GM12878 (cell line): ENCODE results near the gene MBNL1. TPM values are rescaled to one million over a fixed set of nuclear protein-coding genes. Genes with fewer than 3 reads are reported as not detected.

Experiments used
- ATF7 ChIP-seq: fragments of 450-650 bp; IDR thresholded peaks from 2 replicates; pipeline ENCODE4 v1.6.1; 2016; ENCODE audit warnings: low read depth, mild to moderate bottlenecking
- BHLHE40 ChIP-seq, 2 experiments: fragments of 450-650 bp in 1 of 2; IDR thresholded peaks; 2 replicates each; pipeline ENCODE4 v1.6.1; 2011 to 2017; ENCODE audit warnings: low read depth in 2 of 2, borderline replicate concordance in 1 of 2, improper control_type of control experiment in 1 of 2, low read length in 1 of 2, mild to moderate bottlenecking in 1 of 2
- CREB1 ChIP-seq: IDR thresholded peaks from 2 replicates; pipeline ENCODE4 v1.6.1; 2012; ENCODE audit warnings: low read depth, mild to moderate bottlenecking, inconsistent platforms
- CTCF ChIP-seq, 3 experiments: IDR thresholded peaks in 2 of 3; conservative IDR thresholded peaks in 1 of 3; 2 replicates each; pipeline ENCODE4 v1.5.1; 2011; ENCODE audit warnings: low read depth in 3 of 3, low read length in 3 of 3, mild to moderate bottlenecking in 3 of 3, control low read depth in 2 of 3, moderate library complexity in 2 of 3, inconsistent platforms in 1 of 3, mixed read lengths in 1 of 3; ENCODE audit not compliant: control insufficient read depth in 2 of 3, insufficient read depth in 1 of 3; ENCODE audit errors: extremely low read depth in 1 of 3
- YY1 ChIP-seq: IDR thresholded peaks from 2 replicates; pipeline ENCODE4 v1.6.1; 2011; ENCODE audit warnings: low read depth, mild to moderate bottlenecking, low read length
- polyA plus RNA-seq, 11 experiments: library from polyadenylated mRNA; depleted of rRNA in 4 of 11; unstranded in 6 of 11; stranded (reverse) in 5 of 11; fragments of >200 nt; fragmentation: Nextera tagmentation in 4 of 11; fragmentation: Illumina TruSeq in 1 of 11; extraction: Ambion mirVana in 4 of 11; extraction: Trizol in 1 of 11; gene quantifications; 1 replicate in 1 of 11; 2 replicates in 10 of 11; pipeline versions ENCODE4 v1.2.1 to v1.2.3, GENCODE V29; 2011 to 2016; ENCODE audit warnings: inconsistent platforms in 2 of 11, missing spikeins in 2 of 11, low read depth in 1 of 11
- total RNA-seq, 4 experiments: library from RNA; depleted of rRNA in 3 of 4; stranded (reverse); fragments of >200 nt in 3 of 4; fragmentation: Illumina TruSeq in 1 of 4; extraction: Trizol in 1 of 4; gene quantifications; 2 replicates each; pipeline versions ENCODE4 v1.2.1 to v1.2.3, GENCODE V29; 2013 to 2021
- TF ChIP-seq, protein P1 (sequence below): fragments of 450-650 bp; IDR thresholded peaks from 2 replicates; pipeline ENCODE4 v1.6.1; 2017; ENCODE audit warnings: mild to moderate bottlenecking, low read depth, inconsistent platforms; ENCODE audit not compliant: poor library complexity, severe bottlenecking

Gene MBNL1
- total and polyA plus RNA-seq, 10 of the 15 experiments (the other 5 are each of a cell fraction or from before 2014, with no cell fraction given), result 59.6 to 337 (median 143) TPM

- TF ChIP-seq CTCF (IDR thresholded peaks at IDR 0.05 in 2 of 3, conservative IDR thresholded peaks at IDR 0.05 in 1 of 3; ENCODE audit: control insufficient read depth in 2 of 3, extremely low read depth in 1 of 3, insufficient read depth in 1 of 3, low read depth in 3 of 3, low read length in 3 of 3) (peak; percentile 61 to 65 (median 65)), CREB1 (0 out of 2 replicates have a peak, but pooled peaks have one; percentile 68), ATF7 (0 out of 2 replicates have a peak, but pooled peaks have one; percentile 26), YY1 (no peak), BHLHE40 (IDR thresholded peaks at IDR 0.05; ENCODE audit: borderline replicate concordance in 1 of 2, low read depth in 2 of 2, low read length in 1 of 2) (peak; percentile 56 to 83; a peak in 2 of 4 replicates)
- TF ChIP-seq, protein P1, sequence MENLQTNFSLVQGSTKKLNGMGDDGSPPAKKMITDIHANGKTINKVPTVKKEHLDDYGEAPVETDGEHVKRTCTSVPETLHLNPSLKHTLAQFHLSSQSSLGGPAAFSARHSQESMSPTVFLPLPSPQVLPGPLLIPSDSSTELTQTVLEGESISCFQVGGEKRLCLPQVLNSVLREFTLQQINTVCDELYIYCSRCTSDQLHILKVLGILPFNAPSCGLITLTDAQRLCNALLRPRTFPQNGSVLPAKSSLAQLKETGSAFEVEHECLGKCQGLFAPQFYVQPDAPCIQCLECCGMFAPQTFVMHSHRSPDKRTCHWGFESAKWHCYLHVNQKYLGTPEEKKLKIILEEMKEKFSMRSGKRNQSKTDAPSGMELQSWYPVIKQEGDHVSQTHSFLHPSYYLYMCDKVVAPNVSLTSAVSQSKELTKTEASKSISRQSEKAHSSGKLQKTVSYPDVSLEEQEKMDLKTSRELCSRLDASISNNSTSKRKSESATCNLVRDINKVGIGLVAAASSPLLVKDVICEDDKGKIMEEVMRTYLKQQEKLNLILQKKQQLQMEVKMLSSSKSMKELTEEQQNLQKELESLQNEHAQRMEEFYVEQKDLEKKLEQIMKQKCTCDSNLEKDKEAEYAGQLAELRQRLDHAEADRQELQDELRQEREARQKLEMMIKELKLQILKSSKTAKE, result peak; percentile 34
Measured at GRCh38 chr3:152471814-152472671, 203.3 kb downstream of the MBNL1 start (continued).
